Middle frontal gyrus (tissue), 1 donor: ENCODE results near the gene LIMS2.

Source experiments
- DNase-seq: peaks from one replicate; pipeline ENCODE4 v3.0.0-alpha.2; 2015; ENCODE audit warnings: low spot score; ENCODE audit errors: extremely low spot score

The LIMS2 gene

DNA sequence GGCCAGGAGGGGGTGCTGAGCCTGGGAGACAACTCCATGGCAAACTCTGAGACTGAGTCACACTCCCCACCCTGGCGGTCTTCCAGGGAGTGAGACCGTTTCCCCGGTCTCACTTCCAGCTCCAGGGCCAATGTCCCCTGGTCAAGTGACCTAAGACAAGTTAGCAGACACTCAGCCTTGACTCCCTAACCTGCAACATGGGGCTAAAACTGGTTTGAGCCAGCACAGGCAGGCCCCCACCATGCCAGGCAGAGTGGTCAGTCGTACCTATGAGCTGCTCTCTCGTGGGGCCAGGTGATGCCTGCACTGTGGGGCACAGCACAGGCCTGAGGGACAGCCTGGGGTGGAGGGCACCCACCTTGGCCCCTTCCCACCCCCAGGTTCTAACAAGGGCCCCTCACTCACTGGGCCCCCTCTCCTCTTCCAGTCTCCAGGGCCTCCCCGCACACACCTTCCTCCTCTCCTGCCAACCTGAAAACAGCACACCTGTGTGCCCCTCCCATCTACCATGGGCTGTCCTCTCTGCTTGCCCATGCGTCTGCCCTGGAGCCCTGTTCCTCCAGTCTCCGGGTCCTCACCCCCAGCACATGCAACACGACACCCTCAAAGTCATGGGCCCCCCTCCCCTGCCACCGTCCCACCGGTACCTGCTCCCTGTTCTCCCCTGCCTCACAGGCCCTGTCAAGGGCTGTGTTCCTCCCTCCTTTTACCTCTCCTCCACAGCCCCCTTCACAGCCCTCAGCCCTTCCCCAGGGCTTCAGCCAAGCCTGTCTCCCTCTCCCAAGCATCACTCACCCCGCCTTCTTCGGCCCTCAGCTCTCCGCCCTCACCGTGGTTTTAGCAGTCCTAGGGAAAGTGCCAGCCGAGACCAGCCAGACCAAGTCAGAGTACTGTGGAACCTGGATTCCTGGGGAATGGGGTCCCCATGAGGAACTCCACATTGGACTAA, 27.8 kb downstream of the LIMS2 start:
- no peak for DNase-seq

- no peak for DNase-seq
Measured at GRCh38 chr2:127646487-127647241, 28.7 kb downstream of the LIMS2 start.

DNA sequence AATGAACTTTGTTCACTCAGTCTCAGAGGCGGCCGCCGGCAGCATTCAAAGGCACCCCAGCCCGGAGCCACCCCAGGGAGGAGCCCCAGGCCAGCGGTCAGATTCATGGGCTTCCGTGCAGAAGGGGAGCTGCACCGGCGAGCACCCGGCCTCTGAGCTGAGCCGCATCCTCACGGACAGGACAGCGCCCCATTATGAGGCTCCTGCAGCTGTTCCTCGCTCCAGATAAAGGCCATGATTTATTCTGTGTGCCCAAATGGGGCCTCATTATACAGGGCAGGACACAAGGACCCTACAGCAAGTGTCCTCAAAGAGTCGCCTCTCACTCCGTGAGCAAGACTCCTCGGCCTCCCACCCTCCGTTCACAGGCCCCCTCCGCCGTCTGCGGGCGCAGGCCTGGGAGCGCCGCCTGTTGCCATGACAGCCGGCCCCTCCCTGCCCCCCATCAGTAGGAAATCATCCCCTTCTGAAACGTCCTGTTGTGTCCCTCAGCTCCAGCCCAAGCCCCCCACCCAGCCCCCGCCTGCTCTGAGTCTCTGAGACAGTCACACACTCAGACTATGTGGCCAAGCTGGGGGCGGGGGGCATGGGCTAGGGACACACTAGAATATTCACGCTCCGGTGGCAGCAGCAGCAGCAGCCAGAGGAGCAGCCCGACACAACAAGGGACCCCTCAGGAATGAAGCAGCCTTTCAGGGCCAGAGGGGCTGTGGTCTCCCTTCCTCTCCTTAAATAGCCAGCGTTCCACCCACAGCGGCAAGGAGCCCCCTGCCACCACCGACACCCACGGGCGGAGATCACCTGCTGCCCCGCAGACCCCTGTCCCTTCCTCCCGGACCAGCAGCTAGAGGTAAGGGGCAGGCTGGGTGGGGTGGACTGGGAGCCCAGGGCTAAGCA, 29.7 kb downstream of the LIMS2 start, which contains the start of gene GPR17:
Gene GPR17 (plus strand): TSS at position 759 of the 897 bp plus-strand sequence. CDS start 4,583 bp downstream, outside the sequence.
- DNase-seq: no peak

- no peak for DNase-seq
Measured at GRCh38 chr2:127645026-127645394, 30.3 kb downstream of the LIMS2 start.

DNA sequence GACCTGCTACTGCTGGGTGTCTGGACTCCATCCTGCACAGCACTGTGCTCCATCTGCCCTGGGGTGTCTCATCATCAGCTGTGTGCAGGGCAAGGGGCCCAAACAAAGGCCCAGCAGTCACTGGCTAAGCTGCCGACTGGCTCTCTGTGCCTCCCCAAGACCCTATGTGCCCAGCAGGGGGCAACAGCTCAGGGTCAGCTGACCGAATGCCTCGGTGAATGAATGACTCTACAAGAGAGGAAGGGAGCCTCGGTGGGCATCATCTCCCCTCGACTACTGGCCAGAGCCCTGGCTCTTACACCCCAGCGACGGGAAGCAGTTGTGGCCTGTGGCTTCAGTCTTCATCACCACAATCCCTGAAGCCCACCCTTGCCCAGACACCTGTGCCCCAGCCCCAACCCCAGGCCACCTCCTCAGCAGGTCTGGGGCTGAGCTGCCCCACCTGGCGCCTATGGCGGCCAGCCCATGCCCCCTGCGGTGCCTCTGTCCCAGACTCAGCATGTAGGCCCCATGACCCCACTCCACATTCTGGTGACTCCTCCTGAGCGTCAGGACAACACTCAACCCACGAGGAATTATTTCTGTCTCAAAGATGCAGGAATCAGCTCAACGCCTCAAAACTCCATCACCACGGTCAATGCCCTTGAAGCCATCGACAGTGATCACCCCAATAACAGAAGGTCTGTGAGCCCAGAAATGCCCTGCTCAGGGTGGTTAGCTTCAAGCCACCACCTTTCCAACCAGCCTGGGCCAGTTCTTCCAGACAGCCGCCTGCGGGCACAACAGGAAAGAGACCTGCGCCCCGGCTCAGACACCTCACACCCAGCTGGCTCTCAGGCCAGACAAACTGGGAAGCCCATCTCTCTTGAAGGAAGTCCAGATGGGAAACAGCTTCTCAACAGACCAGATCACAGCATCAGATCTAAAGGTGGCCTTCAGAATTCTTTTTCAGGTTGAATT, 31.0 kb downstream of the LIMS2 start:
- DNase-seq: no peak

- no peak for DNase-seq
Measured at GRCh38 chr2:127643439-127644065, 31.8 kb downstream of the LIMS2 start.

GRCh38 chr2:127642706-127643438, 32.5 kb downstream of the LIMS2 start:
- no peak for DNase-seq

DNA sequence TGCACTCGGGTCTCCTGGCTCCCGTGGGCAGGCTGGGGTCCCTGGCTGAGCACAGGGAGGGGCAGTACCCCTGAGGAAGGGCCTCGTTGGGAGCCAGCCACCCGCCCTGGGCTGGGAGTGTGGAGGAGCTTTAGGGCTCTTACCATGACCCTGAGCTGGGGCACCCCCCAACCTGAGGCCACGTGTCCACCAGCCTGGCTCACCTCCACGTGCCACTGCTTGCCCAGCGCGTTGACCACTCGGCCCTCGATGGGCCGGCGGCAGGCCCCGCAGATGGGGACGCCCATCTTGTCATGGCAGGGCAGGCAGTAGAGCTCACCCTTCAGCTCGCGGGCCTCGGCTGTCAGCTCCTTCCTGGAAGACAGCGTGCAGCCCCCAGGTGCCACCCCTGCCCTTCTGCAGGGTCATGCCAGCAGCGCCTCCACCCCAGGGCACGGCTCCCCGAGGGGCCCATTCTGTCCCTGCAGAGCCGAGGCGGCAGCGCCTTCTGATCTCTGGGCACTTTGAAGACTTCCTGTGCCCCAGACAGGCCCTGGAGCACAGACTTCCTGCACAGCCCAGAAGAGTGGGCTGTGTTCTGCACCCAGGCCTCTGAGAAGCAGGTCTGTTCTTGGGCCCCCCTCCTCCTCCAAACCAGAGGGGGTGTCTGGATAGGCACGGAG, 33.4 kb downstream of the LIMS2 start:
- no peak for DNase-seq

DNA sequence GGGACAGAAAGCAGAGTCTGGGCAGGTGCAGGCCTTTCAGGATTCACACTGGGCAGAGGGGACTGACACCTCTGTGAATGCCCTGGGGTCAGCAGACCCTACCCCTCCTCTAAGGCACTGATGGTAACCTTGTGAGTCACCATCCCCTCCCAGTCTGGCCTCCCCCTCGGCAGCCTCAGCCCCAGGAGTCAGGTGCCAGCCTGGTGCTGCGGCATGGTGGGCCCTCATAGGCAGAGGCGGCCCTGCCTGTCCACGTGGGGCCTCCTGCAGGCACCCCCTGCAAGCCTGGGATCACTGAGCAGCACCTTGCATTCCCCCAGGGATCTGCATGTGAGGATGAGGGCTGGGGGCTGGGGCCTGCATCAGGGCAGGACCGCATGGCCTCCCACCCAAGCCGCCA, 34.2 kb downstream of the LIMS2 start:
- DNase-seq: no peak

DNA sequence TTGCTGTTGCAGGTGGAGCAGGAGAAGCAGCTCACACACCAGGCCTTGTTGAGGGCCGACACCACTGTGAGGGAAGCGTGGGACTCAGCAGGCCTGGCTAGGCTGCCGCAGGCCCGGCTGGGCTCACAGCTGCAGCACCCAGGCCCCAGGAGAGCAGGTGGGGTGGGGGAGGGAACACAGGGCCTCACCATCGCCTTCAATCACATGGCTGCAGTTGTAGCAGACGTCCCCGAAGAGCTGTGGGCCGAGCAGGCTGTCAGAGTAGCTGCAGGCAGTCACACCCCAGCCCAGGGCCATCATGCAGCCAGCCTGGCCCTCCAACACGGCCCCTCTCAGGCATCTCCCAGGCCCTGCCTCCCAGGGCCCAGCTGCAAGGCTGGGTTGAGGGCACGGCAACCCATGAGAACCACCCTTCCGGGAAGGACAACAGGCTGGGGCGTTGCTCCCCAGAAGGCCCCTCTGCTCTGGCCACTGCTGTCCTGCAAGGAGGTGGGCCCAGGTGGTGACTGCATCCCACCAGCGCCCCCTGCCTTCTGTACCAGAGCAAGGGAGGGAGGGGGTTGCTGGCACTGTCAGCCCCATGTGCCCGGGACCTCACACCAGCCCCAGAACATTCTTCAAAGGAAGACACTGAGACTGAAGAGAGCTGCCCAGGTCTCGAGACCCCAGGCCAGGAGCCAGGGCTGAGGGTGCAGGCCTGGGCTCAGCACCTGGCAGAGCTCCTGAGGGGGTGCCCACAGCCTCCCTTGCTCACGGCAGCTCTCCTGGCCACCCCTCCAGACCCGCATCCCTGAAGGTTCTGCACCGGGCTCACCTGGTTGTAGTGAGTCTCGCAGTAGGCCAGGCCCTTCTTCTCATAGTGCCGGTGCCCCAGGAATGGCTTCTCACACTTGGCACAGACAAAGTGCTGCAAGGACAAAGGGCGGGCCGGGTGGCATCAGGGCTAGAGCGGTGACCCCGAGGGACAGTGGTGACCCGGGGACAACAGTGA, 35.0 kb downstream of the LIMS2 start:
- no peak for DNase-seq

GRCh38 chr2:127639111-127639474, 36.2 kb downstream of the LIMS2 start:
- DNase-seq: no peak

DNA sequence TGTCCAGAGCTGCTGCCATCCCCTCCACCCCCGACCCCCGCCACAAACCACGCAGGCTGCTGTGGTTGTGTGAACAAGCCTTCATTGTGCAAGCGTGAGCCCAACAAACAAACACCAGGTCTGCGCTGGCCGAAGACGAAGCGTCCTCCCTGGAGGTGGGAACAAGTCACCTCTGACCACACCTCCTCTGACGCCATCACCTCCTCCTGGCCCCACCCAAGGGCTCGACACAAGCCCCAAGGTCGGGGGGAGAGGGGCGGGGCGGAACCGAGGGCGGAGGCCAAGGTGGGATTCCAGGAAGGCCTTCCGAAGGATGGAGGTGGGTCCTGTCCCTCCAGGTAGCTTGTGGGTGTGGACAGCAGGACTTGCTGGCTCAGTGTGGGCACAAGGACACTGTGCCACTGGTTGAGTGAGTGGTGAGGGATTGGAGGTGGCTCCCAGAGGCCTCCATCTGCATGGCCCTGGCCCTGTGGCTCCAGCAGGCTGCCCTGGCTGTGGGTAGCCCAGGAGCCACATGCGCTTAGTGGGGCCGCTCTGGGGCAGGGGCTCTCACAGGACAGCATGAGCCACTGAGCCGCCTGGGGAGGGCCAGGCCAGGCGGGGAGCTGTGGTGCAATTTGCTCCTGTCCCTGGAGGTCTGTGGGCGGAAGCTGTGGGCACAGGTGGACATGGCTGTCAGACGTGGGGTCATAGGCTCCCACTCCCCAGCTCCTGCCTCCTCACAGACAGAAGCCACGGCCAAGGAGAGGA, 36.8 kb downstream of the LIMS2 start:
- no peak for DNase-seq

GRCh38 chr2:127637725-127638252, 37.5 kb downstream of the LIMS2 start:
- DNase-seq: no peak

DNA sequence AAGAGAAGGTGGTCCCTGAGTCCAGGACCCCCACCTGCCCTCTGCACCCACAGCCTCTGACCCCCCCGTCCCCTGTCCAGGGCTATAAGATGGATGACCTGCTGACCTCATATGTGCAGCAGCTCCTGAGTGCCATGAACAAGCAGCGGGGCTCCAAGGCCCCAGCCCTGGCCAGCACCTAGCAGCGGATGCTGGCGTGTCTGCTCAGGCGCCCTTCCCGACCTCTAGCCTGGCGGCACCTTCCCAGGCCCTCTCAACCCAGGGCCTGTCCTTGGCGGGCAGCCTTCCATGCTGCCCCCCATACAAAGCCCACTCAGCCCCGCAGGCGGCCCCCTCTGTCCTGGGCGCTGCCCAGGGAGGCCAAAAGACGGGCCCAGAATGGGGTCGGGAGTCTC, 38.1 kb downstream of the LIMS2 start:
- no peak for DNase-seq

- DNase-seq: no peak
Measured at GRCh38 chr2:127636248-127637235, 38.8 kb downstream of the LIMS2 start.
